Body of pancreas (tissue), 4 donors: ENCODE data around the gene SNTB2. TPM values are rescaled to one million over a fixed set of nuclear protein-coding genes. Genes with fewer than 3 reads are reported as not detected.

Experiments used
- ATAC-seq: fragments of 150-250 bp; one replicate; pipeline ENCODE4 v1.9.1; 2016
- DNase-seq, 4 donors: peaks; one replicate each; pipeline ENCODE4 v3.0.0-alpha.2; 2019
- H3K27ac ChIP-seq, 4 donors: fragments of 200-600 bp; sonication (generic); 1 replicate in 3 of 4; 2 replicates in 1 of 4; pipeline versions ENCODE4 v1.5.1 to v1.6.1; 2016 to 2019; ENCODE audit warnings: mild to moderate bottlenecking in 1 of 4, mixed read lengths in 1 of 4, moderate library complexity in 1 of 4
- H3K27me3 ChIP-seq, 2 donors: fragments of 200-600 bp; sonication (generic); one replicate each; pipeline ENCODE4 v1.6.0; 2016; ENCODE audit warnings: mild to moderate bottlenecking in 1 of 2
- H3K36me3 ChIP-seq, 2 donors: fragments of 200-600 bp; sonication (generic); replicated peaks in 1 of 2; 2 replicates each; pipeline ENCODE4 v1.5.1; 2016; ENCODE audit warnings: low read depth in 2 of 2; ENCODE audit not compliant: insufficient read depth in 1 of 2
- H3K4me1 ChIP-seq: fragments of 200-600 bp; sonication (generic); one replicate; pipeline ENCODE4 v1.6.0; 2016
- H3K4me3 ChIP-seq, 2 donors: fragments of 200-600 bp; sonication (generic); 1 replicate in 1 of 2; 2 replicates in 1 of 2; pipeline ENCODE4 v1.5.1; 2016 to 2019
- H3K9me3 ChIP-seq, 3 donors: fragments of 200-600 bp; sonication (generic); 1 replicate in 2 of 3; 2 replicates in 1 of 3; pipeline ENCODE4 v1.5.1; 2016
- POLR2A ChIP-seq, 3 donors: fragments of 450-650 bp; IDR thresholded peaks; one replicate each; pipeline ENCODE4 v1.6.1; 2016; ENCODE audit warnings: antibody characterized with exemption in 3 of 3, mild to moderate bottlenecking in 2 of 3
- WGBS, 2 donors: methylation state at CpG; one replicate each; pipeline ENCODE4 v1.1.5; 2017; 5-methylcytosine and 5-hydroxymethylcytosine counted together
- intact Hi-C: fragments of 100-400 bp; cut with DNase I; formaldehyde crosslinking; loops from one replicate; pipeline ENCODE4 v1.15.1; 2023
- total RNA-seq, 2 donors: library from RNA; depleted of rRNA; stranded (reverse); fragments of >200 nt; gene quantifications; one replicate each; pipeline ENCODE4 v1.1.0, GENCODE V29; 2016
- TF ChIP-seq, protein P1 (sequence below), 7 experiments: fragments of 450-650 bp in 4 of 7; fragments of 200-600 bp in 3 of 7; sonication (generic) in 3 of 7; IDR thresholded peaks; one replicate each; pipeline ENCODE4 v1.5.1; 2016 to 2019; ENCODE audit warnings: antibody characterized with exemption in 7 of 7

The SNTB2 gene
- total RNA-seq, 2 donors from 2014 or later: 11.2 to 13.5 TPM

DNA sequence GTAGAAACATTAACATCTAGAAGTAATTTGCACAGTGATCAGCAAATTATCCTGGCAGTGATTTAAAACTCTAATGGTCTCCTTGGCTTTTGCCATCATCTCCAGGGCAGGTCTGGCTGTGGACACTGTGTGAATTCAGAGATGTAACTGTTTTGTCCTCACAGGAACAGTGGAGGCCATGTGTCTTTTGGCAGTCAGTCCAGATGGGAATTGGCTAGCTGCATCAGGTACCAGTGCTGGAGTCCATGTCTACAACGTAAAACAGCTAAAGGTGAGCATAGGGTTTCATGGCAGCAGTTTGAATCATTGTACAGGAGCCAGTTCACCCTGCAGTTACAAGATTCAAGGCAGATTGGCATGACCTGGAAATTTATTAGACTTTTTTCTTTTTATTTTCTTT is 26.8 kb upstream of the SNTB2 start:
- peaks cover 0 to 17% of the 10 kb centered on the region in 2 donors for H3K36me3 ChIP-seq
- no peak overlapping the region for H3K4me3 ChIP-seq
- intact Hi-C loops: no loop called here
- 75 to 100% methylated on average over 1 of the region's 1 CpG for WGBS, 2 donors
- no peaks in the 10 kb centered on the region for H3K27me3 ChIP-seq
- no peaks in the 10 kb centered on the region for H3K4me1 ChIP-seq
- no peak for ATAC-seq
- no peak overlapping the region for H3K27ac ChIP-seq
- H3K9me3 ChIP-seq: no peaks in the 10 kb centered on the region
- TF ChIP-seq POLR2A (IDR thresholded peaks at IDR 0.05): no peak
- TF ChIP-seq, protein P1, sequence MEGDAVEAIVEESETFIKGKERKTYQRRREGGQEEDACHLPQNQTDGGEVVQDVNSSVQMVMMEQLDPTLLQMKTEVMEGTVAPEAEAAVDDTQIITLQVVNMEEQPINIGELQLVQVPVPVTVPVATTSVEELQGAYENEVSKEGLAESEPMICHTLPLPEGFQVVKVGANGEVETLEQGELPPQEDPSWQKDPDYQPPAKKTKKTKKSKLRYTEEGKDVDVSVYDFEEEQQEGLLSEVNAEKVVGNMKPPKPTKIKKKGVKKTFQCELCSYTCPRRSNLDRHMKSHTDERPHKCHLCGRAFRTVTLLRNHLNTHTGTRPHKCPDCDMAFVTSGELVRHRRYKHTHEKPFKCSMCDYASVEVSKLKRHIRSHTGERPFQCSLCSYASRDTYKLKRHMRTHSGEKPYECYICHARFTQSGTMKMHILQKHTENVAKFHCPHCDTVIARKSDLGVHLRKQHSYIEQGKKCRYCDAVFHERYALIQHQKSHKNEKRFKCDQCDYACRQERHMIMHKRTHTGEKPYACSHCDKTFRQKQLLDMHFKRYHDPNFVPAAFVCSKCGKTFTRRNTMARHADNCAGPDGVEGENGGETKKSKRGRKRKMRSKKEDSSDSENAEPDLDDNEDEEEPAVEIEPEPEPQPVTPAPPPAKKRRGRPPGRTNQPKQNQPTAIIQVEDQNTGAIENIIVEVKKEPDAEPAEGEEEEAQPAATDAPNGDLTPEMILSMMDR (IDR thresholded peaks at IDR 0.05): no peak
- no peak for DNase-seq

DNA sequence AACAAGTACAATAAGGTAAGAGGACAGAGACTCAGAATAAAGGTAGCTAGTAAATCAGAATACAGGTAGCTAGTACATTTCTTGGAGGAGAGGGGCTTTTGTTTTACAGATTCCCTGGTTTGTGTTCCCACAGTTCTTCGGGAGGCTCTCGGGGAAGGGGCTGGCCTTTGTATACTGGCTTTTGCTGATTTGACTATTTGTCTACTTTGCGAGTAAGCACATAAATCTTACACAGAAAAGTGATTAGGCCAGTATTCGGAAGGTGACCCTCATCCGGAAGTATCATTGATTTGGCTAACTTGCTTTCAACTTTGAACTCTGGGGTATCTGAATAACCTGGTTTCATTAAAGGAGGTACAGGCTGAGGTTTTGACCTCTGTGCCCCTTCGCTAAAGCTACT is 21.4 kb upstream of the SNTB2 start:
- Histone ChIP-seq H3K9me3 (no peaks in the 10 kb centered on the region), H3K27me3 (no peaks in the 10 kb centered on the region), H3K4me1 (peaks cover 12% of the 10 kb centered on the region), H3K27ac (no peak overlapping the region), H3K4me3 (no peak overlapping the region), H3K36me3 (peaks cover 0 to 24% of the 10 kb centered on the region in 2 donors)
- TF ChIP-seq POLR2A (IDR thresholded peaks at IDR 0.05): no peak
- TF ChIP-seq, protein P1 (IDR thresholded peaks at IDR 0.05): no peak
- WGBS, 2 donors: 91 to 97% methylated on average over 6 of the region's 6 CpGs
- DNase-seq (no peak), ATAC-seq (no peak)
- intact Hi-C loops: no loop called here

- intact Hi-C loops: no loop called here
- DNase-seq: no peak
- Histone ChIP-seq H3K27me3 (no peaks in the 10 kb centered on the region), H3K27ac (no peak overlapping the region), H3K4me1 (peaks cover 19% of the 10 kb centered on the region), H3K9me3 (no peaks in the 10 kb centered on the region), H3K4me3 (no peak overlapping the region), H3K36me3 (peaks cover 0 to 20% of the 10 kb centered on the region in 2 donors)
- 75 to 76% methylated on average over 3 to 8 of the region's 8 CpGs for WGBS, 2 donors
- TF ChIP-seq, protein P1 (IDR thresholded peaks at IDR 0.05): no peak
- no peak for TF ChIP-seq POLR2A (IDR thresholded peaks at IDR 0.05)
- no peak for ATAC-seq
These were observed 20.6 kb upstream of the SNTB2 start for GRCh38 chr16:69166221-69166833.

DNA sequence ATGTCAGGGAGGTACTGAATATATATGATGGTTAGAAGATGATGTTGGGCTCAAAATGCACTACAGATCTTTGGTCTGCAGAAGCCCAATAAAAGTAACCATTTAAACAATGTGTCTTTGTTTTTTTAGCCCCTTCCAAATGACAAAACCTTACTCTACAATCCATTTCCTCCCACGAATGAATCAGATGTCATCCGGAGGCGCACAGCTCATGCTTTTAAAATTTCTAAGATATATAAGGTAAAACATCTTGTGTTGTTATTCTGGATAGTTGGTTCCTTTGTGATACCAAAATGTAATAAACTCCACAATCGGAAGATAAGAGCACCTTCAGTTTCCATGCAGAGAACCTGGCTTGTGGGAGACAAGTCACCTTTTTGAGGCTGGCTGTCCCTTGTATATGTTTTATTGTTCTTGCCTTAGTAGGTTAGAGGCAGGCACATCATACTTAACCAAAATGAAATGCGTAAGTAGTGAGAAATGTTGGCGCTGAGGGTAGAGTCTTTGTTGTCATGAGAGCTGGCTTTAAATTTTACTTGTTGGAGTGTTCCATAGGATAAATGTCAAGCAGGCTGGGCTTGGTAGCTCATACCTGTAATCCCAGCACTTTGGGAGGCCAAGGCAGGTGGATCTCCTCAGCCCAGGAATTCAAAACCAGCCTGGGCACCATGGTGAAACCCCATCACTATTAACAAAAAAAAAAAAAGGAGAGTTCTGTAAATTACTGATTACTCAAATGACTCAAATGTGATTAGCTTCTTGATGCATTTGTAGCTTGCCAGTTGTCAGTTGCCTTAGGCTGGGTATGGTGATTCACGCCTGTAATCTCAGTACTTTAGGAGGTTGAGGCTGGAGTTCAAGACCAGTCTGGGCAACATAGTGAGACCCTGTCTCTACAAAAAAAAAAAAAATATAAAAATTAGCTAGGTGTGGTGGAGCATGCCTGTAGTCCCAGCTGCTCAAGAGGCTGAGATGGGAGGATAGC is 19.7 kb upstream of the SNTB2 start:
- Histone ChIP-seq H3K27me3 (no peaks in the 10 kb centered on the region), H3K4me3 (no peak overlapping the region), H3K36me3 (peaks cover 0 to 20% of the 10 kb centered on the region in 2 donors), H3K4me1 (peaks cover 28% of the 10 kb centered on the region), H3K9me3 (no peaks in the 10 kb centered on the region), H3K27ac (no peak overlapping the region)
- no peak for DNase-seq
- no peak for ATAC-seq
- WGBS, 2 donors: 87 to 95% methylated on average over 7 of the region's 7 CpGs
- intact Hi-C loops: no loop called here
- TF ChIP-seq POLR2A (IDR thresholded peaks at IDR 0.05): no peak
- TF ChIP-seq, protein P1 (IDR thresholded peaks at IDR 0.05): no peak
